SK-N-SH treated with all-trans-retinoic acid at 6 μM for 48 hours (cell line): ENCODE data around the gene ACTN3.

ENCODE experiments used
- CSDC2 ChIP-seq: fragments of 250-450 bp; sonication (Bioruptor Pico); IDR thresholded peaks from 2 replicates; pipeline ENCODE4 v1.5.0; 2020; ENCODE audit warnings: mild to moderate bottlenecking, moderate library complexity
- PPARA ChIP-seq: fragments of 250-450 bp; sonication (Bioruptor Pico); IDR thresholded peaks from 2 replicates; pipeline ENCODE4 v1.5.0; 2020; ENCODE audit warnings: mild to moderate bottlenecking, borderline replicate concordance
- RARB ChIP-seq: fragments of 250-450 bp; sonication (Bioruptor Pico); IDR thresholded peaks from 2 replicates; pipeline ENCODE4 v1.8.0; 2021; ENCODE audit warnings: mild to moderate bottlenecking, moderate library complexity
- ZNF565 ChIP-seq: fragments of 450-650 bp; formaldehyde crosslinking; conservative IDR thresholded peaks from 2 replicates; pipeline ENCODE4 v1.5.0; 2020; ENCODE audit warnings: low read depth, mild to moderate bottlenecking, moderate library complexity
- TF ChIP-seq, protein P1 (sequence below): fragments of 250-450 bp; sonication (Bioruptor Pico); IDR thresholded peaks from 2 replicates; pipeline ENCODE4 v1.8.0; 2021; ENCODE audit warnings: low read depth, mild to moderate bottlenecking, moderate library complexity, borderline replicate concordance

DNA sequence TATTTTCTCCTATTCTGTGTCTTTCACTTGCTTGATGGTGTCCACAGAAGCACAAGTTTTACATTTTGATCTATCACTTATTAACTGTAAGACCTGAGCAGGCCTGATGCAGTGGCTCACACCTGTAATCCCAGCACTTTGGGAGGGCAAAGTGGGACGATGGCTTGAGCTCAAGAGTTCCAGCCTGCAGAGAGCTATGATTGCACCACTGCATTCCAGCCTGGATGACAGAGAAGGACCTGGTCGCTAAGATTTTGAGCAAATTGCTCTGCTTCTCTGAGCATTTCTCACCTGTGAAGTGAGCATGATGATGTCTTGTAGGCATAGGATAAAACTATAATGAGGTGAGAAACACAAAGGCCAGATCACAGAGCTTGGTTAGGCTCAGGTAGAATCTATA lies 39.4 kb downstream of the ACTN3 start:
- TF ChIP-seq, protein P1, sequence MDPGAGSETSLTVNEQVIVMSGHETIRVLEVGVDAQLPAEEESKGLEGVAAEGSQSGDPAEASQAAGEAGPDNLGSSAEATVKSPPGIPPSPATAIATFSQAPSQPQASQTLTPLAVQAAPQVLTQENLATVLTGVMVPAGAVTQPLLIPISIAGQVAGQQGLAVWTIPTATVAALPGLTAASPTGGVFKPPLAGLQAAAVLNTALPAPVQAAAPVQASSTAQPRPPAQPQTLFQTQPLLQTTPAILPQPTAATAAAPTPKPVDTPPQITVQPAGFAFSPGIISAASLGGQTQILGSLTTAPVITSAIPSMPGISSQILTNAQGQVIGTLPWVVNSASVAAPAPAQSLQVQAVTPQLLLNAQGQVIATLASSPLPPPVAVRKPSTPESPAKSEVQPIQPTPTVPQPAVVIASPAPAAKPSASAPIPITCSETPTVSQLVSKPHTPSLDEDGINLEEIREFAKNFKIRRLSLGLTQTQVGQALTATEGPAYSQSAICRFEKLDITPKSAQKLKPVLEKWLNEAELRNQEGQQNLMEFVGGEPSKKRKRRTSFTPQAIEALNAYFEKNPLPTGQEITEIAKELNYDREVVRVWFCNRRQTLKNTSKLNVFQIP (CRISPR knock-in tag), result no peak
- no peak for TF ChIP-seq RARB (CRISPR knock-in tag)
- TF ChIP-seq PPARA (CRISPR knock-in tag), result no peak
- TF ChIP-seq CSDC2, result no peak
- no peak for TF ChIP-seq ZNF565
